Neural cell (in vitro differentiated cells): ENCODE measurements around the gene ITGAV.

Experiments
- POLR2AphosphoS5 ChIP-seq: IDR thresholded peaks from 2 replicates; pipeline ENCODE4 v1.6.1; 2012
- RAD21 ChIP-seq: fragments of 450-650 bp; conservative IDR thresholded peaks from 2 replicates; pipeline ENCODE4 v1.6.1; 2014; ENCODE audit warnings: antibody characterized with exemption, mild to moderate bottlenecking, moderate library complexity
- TAF1 ChIP-seq: IDR thresholded peaks from 2 replicates; pipeline ENCODE4 v1.6.1; 2012; ENCODE audit warnings: low read depth
- TF ChIP-seq, protein P1 (sequence below): IDR thresholded peaks from 2 replicates; pipeline ENCODE4 v1.6.1; 2012; ENCODE audit warnings: borderline replicate concordance
- TF ChIP-seq, protein P2 (sequence below): fragments of 450-650 bp; IDR thresholded peaks from 2 replicates; pipeline ENCODE4 v1.5.1; 2014; ENCODE audit warnings: antibody characterized with exemption, mild to moderate bottlenecking, moderate library complexity; ENCODE audit not compliant: poor library complexity, severe bottlenecking

DNA sequence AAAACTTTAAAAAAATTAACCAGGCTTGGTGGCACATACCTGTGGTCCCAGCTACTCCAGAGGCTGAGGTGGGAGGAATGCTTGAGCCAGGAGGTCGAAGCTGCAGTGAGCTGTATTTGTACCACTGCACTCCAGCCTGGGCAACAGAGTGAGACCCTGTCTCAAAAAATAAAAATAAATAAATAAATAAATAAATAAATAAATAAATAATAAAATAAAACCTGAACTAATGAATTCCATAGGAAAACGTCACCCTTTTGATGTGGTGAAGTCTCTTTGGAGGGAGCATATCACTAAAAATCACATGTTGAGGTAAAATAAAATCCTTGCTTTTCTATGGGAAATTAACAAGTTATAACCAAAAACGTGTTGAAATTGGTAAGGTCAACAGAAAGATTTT is 29.6 kb upstream of the ITGAV start:
- TF ChIP-seq TAF1 (no peak), POLR2AphosphoS5 (no peak), RAD21 (no peak)
- TF ChIP-seq, protein P1, sequence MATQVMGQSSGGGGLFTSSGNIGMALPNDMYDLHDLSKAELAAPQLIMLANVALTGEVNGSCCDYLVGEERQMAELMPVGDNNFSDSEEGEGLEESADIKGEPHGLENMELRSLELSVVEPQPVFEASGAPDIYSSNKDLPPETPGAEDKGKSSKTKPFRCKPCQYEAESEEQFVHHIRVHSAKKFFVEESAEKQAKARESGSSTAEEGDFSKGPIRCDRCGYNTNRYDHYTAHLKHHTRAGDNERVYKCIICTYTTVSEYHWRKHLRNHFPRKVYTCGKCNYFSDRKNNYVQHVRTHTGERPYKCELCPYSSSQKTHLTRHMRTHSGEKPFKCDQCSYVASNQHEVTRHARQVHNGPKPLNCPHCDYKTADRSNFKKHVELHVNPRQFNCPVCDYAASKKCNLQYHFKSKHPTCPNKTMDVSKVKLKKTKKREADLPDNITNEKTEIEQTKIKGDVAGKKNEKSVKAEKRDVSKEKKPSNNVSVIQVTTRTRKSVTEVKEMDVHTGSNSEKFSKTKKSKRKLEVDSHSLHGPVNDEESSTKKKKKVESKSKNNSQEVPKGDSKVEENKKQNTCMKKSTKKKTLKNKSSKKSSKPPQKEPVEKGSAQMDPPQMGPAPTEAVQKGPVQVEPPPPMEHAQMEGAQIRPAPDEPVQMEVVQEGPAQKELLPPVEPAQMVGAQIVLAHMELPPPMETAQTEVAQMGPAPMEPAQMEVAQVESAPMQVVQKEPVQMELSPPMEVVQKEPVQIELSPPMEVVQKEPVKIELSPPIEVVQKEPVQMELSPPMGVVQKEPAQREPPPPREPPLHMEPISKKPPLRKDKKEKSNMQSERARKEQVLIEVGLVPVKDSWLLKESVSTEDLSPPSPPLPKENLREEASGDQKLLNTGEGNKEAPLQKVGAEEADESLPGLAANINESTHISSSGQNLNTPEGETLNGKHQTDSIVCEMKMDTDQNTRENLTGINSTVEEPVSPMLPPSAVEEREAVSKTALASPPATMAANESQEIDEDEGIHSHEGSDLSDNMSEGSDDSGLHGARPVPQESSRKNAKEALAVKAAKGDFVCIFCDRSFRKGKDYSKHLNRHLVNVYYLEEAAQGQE, result no peak
- TF ChIP-seq, protein P2, sequence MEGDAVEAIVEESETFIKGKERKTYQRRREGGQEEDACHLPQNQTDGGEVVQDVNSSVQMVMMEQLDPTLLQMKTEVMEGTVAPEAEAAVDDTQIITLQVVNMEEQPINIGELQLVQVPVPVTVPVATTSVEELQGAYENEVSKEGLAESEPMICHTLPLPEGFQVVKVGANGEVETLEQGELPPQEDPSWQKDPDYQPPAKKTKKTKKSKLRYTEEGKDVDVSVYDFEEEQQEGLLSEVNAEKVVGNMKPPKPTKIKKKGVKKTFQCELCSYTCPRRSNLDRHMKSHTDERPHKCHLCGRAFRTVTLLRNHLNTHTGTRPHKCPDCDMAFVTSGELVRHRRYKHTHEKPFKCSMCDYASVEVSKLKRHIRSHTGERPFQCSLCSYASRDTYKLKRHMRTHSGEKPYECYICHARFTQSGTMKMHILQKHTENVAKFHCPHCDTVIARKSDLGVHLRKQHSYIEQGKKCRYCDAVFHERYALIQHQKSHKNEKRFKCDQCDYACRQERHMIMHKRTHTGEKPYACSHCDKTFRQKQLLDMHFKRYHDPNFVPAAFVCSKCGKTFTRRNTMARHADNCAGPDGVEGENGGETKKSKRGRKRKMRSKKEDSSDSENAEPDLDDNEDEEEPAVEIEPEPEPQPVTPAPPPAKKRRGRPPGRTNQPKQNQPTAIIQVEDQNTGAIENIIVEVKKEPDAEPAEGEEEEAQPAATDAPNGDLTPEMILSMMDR, result no peak
